COLO668 (cell line): ENCODE measurements around the gene ZBTB7C.

ENCODE experiments used
- DNase-seq: peaks from one replicate; lab custom pipeline; 2025; ENCODE audit not compliant: unreplicated experiment; lab: John Stamatoyannopoulos, UW

The ZBTB7C gene

DNA sequence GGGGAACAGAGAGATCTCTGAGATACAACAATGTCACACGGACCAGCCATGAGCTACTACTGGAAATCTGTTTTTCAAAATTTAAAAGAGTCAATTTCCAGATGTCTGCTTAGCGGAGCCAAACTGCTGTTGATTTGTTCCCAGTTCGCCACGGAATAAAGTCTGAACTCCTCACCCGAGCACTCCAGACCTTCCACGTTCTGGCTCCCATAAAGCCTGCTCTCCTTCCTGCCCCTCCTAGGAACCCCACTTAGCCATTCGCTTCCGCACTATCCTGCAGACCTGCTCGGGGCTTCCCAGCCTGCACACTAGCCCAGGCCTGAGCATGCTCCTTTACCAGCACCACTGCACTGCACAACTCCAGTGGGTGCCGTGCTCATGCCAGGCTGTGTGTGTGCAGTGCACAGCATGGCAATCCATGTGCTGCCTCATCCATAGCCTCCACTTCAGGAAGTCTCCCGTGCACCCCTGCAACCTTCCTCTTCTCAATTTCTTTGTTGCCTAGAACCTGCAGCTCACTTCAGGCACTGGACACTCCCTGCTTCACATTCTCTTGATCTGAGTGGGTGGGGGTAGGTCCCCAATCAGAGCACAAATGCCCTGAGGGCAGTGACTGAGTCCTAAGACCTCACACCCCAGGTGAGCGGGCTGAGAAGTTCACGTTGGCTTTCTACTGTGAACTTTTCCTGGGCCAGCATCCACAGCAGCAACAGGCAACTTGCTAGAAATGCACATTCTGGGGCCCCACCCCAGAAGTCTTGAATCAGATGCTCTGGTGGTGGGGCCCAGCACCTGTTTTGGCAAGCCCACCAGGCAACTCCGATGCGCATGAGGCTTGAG, 53.7 kb downstream of the ZBTB7C start:
- DNase-seq = no peak

DNA sequence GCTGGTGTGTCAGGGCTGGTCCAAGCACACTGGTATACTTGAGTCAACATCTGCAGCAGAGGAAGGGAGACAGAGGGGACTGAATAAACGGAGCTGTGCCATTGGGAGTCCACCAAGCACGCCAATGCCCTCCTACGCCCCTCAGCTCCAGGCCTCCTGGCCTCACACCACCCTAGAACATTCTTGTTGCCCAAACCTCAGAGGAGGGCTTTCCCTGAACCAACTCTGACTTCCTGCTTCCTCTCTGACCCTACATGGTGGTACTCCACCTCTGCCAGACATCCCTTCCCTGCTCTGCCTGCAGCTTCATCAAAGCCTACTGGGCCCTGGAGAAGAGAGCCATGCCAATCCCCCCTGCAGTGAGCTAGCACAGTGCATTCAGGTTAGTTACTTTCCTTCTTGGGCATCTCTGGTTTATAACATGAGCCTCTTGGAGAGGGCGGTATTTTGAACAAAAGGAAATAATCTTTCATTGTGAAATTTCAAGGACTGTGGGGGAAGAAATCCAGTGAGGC, 54.4 kb downstream of the ZBTB7C start:
- no peak for DNase-seq

GRCh38 chr18:48352051-48352755, 57.0 kb downstream of the ZBTB7C start:
- no peak for DNase-seq

DNA sequence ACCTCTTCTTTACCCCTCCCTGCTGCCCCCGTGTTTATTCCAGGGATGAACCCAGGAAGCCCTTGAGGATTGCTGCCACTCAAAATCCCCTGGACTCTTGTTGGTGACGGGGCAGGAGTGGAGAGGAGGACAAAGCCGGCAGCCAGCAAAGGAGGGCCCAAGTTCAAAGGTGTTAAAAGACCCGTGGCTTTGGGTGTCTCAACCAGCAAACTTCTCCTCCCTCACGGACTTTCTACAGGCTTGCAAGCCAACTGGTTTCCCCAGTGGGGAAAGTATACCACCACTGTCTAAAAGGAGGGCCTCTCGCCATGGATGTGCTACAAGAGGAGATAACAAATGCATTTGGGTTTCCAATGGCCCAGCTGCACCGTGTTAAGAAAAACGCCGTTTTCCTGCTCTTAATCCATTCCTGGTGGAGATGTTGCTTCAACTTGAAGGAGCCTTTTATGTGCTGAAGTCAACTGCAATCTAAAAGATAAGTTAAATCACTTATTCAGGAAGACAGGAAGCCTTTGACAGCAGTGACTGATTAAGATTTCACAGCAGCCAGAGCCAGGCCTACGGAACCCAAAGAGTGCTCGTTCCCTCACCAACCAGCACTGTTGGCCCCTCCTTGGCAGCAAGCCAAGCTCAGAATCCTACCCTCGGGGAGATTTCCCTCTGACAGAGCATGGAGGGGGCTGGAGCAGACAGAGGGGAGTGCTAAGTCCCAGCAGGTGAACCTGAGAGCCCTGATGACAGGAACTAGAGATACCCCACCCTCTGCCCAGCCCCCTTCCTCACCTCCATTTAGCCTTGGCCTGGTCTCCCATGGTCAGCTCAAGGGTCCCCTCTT, 57.8 kb downstream of the ZBTB7C start:
- no peak for DNase-seq

DNA sequence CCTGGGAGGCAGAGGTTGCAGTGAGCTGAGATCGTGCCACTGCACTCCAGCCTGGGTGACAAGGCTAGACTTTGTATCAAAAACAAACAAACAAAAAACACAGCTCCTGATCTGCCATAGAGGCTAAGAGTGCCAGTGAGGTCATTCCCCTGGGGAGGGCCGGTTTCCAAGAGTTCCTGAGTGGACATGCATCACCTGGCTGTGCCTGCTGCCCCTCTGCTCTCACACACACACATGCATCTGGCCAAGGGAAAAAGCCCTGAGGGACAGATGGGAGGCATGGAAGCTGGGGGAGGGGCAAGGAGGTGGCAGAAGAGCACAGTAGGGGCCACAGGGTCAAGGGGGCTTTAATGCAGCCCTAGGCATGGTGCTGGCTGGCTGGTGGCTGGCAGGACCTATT, 60.4 kb downstream of the ZBTB7C start:
- DNase-seq = peak; percentile 77

DNA sequence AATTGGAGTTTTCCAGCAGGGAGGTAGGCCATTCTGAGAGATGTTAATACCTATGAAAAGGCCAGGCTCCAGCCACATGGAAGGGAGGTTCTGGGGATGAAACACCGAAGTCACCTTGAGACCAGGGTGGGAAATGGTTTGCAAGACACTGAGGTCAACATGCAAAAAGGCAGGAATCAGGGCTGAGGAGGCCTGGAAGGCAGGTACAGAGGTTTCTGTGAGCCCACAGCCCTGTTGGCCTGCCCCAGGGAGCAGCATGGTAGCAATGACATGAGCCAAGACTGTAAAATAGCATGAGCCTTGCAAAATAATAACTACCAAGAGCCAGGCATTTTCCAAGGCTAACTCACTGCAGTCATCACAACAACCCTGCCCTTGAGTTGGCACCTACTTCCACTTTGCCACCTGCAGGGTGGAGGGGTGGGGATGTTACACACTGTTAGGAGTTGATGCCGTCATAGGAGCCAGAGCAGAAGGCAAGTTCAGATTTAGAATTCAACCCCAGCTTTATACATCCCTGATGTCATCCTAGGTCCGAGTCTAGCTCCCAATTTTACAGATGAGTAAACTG, 61.3 kb downstream of the ZBTB7C start:
- DNase-seq = no peak

- peak; percentile 24 for DNase-seq
These were observed 63.6 kb downstream of the ZBTB7C start for GRCh38 chr18:48345596-48345995.

DNA sequence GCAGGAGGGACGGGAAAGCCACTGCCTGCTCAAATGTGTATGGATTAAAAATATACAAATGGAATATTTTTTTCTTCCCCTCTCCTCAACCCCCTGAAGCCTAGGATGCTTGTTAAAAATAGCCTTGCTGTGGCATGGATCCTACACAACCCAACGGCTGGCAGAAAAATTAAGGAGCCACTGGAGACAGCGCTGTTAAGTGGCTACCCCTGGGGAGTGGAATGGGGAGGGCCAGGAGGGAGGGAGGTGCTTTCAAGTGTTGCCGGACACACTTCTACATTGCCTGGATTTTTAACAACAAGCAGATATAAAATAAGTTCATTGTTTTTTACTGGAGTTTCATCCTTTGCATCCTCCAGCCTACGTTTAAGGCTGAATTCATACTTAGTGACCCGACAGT, 66.6 kb downstream of the ZBTB7C start:
- peak; percentile 49 for DNase-seq

DNA sequence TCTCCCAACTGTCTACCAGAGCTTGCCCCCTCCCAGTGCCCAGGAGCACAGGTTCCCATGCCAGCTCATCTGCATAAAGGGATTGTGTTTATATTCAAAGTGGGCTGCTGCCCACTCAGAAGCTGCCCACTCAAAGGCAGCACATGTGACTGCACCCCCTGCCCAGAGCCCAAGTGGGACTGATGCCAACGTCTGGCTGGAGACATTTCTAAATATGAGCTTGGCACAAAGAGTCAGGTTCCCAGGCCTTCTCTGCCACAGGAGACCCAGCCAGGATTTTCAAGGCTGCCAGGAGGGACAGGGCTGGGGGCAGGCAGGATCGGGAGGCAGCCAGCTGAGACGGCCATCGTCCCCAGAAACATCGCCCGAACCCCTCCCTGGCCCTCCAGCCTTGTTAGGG, 67.1 kb downstream of the ZBTB7C start:
- no peak for DNase-seq

DNA sequence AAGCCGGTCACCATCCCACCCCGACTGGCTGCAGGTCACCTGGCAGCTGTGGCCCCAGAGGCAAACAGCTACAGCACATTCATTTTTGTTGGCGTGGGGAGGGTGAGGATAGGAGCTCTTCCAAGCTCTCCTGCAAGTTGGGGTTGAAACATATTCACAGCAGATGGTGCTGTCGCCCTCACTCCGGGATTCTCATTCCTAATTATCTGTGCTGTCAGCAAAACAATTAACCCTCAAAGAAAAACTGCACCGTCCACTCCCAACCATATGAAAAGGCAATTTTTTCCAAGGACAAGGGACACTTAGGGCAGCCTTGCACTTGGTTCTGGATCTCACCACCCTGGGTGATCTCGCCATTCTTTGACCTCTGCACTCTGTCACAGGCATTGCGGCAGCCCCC, 68.6 kb downstream of the ZBTB7C start:
- peak; percentile 33 for DNase-seq

DNA sequence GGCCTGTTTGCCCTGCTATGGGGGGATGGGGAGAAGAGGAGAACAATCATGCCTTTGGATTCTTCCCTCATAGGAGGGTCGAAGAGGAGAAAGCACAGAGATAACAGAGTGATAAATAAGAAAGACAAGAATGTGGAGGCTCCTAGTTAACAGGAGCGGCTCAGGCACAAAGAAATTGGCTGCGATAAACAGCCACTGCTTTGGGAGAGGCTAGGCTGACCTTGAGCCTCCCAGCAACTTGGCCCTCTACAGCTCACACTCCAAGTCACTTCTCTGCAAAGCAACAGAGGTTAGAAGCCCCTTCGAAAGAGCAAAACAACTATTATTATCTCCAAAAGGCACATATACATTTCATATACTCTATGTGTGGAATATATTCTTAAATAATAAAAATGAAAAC, 69.5 kb downstream of the ZBTB7C start:
- no peak for DNase-seq

GRCh38 chr18:48338915-48339314, 70.3 kb downstream of the ZBTB7C start:
- no peak for DNase-seq

- DNase-seq = no peak
These were observed 72.1 kb downstream of the ZBTB7C start for GRCh38 chr18:48337053-48337452.

DNA sequence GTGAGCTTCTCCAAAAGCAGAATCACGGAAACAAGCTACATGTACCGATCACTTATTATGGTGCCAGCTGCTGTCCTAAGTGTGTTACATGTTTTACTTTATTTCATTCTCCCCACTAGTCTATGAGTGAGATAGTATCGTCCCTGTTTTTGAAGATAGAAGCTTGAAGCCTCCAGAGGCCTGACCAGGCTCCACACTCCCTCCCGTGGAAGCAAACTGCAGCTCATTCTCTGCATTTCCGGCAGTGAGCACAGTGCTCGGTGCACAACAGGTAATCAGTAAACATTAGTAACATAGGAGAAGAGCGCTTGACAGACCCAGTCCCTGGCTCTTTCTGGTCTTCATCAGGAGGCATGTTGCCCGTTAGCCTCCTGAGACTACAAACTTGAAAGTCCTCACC, 72.9 kb downstream of the ZBTB7C start:
- peak; percentile 70 for DNase-seq

- DNase-seq = no peak
These were observed 73.4 kb downstream of the ZBTB7C start for GRCh38 chr18:48335829-48336228.

- DNase-seq = no peak
These were observed 74.3 kb downstream of the ZBTB7C start for GRCh38 chr18:48334845-48335244.

DNA sequence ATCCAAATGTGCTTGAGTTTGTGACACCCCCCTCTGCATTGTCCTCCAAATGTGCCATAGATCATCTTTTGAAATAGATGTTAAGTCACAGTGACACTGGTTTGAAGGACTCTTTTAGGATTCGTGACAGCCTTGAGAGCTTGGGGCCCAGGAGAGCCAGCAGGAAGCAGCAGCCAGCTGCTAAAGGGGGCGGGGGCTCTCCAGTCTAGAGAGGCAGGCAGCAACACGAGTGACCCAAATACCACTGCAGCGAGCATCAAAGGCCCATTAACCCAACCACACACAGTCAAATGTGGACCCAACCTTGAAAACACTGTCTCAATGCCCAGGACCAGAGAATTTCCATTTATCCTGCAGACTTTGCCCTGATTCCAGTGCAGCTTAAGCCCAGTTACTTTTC, 75.6 kb downstream of the ZBTB7C start:
- peak; percentile 60 for DNase-seq

DNA sequence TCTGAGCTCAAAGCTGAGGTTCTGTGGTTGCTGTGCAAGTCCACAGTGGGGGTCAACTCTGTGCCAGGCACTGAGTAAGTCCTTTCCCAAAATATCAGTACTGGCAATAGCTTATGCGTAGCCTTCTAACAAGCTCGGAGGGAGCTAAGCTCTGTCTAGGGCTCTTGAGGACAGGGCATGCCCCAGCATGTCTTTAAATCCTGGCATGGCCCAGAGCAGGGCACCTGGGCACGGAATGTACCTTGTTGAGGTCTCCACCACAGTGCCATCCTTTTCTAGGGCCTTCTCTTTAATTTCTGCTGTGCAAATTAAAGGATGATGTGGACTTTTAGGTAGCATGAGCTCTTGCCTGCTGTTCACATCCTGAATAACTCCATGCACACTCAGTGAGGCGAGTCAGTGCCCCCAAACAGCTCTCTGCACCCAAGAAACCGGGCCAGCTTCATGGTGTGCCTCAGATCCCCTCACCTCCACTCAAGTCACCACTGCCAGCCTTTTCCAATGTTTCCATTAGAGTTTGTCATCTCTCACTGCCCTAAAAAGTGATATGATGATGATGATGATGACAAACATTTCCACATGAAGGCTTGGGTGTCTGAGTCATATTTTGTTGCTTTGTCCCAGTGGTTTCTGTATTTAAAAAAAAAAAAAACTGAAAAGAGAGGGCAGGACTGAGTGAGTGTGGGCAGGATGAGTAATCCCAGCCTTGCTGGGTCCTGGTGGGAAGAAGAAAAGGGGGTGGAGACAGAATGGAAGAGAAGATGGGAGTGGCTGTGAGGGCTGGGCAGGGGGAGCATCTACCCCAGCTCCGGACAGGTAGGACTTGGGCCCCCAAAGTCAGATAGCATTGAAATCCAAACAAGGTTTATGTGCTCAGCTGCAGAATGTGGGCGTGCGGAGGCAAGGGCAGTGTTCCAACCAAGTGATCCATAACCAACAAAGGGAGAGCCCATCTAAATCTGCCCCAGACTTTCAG, 78.9 kb downstream of the ZBTB7C start:
- peak; percentile 92 for DNase-seq

DNA sequence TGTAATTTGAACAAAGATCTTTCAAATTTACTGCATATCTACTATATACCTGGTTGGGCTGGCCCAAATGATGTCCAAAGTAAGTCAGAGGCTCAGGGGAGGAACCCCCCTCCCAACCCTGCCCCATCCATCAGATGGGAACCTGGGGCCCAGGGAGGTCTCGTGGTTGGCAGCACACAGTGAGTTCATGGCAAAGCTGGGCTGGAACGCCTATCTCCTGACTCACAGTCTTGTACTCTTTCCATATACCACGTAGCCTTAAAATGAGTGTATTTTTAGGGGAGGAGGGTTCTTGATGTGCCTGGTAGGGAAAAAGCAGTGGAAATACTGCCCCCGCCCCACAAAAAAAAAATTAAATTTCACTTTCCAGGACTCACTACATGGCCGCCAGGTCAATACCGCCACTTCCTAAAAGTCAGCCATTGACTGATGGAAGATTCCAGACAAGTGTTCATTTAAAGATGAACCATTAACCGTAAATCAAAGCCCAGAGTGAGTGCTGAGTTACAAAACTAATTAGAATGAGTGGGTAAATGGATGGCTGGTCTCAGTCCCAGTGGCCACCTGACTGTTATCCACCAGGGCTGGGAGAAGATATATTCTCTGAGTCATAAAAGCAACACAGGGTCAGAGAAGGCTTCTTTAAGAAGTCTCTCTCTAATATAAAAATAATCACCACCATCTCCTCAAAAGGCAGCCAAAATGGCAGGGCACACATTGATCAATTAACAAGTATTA, 80.5 kb downstream of the ZBTB7C start:
- DNase-seq = no peak
